HG02763 (cell line): ENCODE measurements around the gene ZNF732.
"Not testable (repeated sequence)": the region's sequence is repeated elsewhere in the genome, so short reads cannot be mapped to it uniquely, and the experiment has no call there.

Experiments
- ATAC-seq: cut with Tn5 transposase; IDR thresholded peaks from one replicate; pipeline ENCODE4 v1.9.1; 2021; ENCODE audit warnings: mild to moderate bottlenecking, moderate library complexity; ENCODE audit not compliant: unreplicated experiment

The ZNF732 gene

DNA sequence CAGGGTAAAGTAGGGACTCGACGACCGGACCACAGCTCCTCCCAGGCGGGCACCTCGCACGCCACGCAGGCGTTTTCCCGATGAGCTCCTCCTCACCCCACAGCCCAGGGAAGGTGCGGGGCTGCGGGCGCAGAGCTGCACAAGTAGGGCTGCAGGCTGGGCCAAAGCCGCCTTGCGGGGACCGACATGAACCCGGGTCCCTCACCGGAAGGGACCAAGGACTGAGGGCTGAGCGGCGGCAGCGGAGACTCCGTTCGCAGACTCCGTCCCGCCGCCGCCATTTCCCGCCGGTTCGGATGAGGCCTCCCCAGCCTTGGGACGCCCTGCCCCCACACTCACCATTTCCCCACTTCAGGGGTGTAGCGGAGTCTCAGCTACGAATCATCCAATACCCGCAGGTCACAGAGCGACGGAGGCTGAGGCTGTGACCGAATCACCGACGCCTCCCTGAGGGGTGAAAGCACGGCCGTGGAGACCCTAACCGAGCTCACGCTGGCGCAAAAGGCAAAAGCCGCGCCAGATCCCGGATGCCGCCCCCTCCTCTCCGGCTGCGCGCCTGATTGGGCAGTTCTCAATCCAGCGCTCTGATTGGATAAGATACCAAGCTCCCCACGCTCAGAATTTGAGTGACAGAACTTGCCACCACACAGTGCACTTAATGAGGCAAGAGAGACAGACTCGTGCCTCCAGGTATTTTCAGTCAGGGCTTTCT lies at the start of gene ZNF732:
Gene ZNF732 (minus strand): TSS at position 506 of the 712 bp plus-strand sequence. CDS start 164 bp downstream, at position 342.
- no peak for ATAC-seq

DNA sequence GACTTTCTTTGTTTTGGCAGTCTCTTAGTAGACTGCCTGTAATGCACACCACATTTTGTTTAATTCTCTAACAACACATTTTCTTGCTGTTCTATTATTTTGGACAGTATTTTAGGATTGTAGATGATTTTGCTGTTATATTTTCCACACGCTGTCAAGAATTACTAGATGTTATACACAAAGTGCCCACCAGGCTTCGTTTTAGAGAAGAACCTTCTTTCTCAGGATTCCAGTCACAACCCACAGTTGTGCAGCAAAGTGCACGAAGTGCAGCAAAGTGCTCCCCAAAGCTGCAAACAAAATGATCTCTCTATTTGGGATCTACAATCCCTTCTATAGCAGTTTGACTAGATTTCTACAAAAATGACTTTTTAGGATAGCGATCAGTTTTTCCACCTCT lies 34.7 kb upstream of the ZNF732 start:
- ATAC-seq, result no peak

DNA sequence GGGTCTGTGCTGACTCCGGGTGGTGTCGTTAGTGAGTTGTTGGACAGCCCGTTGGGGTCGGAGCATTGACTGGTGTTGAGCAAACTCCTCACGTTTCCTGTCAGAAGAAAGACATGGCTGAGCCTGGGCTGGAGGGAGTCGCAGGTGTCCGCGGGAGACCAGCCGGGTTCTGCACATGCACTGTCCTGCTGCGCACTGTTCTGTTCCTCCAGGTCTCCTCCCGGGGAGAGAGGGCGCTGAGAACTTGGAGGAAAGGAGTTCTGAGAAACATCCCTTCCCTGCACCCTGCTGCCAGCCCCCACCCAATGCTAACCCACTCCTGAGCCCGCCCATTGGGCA lies 33.5 kb upstream of the ZNF732 start:
- ATAC-seq, result no peak

DNA sequence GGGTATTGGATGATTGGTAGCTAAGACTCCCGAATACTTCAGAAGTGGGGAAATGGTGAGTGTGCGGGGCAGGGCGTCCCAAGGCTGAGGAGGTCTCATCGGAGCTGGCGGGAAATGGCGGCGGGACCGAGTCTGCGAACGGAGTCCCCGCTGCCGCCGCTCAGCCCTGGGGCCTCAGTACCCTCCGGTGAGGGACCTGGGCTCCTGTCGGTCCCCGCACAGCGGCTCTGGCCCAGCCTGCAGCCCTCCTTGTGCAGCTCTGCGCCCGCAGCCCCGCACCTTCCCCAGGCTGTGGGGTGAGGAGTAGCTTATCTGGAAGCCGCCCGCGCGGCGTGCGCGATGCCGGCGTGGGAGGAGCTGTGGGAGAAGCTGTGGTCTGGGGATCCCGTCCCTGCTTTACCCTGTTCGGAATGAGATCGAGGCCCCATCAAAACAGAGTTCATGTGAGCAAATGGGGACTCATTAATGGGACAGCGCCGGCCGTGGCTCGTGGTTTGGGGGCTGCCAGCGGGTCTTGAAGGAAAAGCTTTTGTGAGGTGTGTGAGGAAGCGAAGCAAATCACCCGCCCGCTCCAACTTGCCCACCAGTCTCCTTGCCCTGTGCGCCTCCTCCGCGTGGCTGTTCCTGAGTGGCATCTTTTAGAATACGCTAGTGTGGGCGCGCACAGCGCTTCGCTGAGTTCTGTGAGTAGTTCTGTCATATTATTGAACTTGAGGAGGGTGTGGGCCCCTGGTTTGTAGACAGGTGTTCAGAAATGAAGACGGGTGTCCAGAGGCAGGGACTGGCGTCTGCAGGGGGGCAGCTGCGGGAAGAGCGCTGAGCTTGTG lies 32.9 kb upstream of the ZNF732 start:
- peak; percentile 20 for ATAC-seq

DNA sequence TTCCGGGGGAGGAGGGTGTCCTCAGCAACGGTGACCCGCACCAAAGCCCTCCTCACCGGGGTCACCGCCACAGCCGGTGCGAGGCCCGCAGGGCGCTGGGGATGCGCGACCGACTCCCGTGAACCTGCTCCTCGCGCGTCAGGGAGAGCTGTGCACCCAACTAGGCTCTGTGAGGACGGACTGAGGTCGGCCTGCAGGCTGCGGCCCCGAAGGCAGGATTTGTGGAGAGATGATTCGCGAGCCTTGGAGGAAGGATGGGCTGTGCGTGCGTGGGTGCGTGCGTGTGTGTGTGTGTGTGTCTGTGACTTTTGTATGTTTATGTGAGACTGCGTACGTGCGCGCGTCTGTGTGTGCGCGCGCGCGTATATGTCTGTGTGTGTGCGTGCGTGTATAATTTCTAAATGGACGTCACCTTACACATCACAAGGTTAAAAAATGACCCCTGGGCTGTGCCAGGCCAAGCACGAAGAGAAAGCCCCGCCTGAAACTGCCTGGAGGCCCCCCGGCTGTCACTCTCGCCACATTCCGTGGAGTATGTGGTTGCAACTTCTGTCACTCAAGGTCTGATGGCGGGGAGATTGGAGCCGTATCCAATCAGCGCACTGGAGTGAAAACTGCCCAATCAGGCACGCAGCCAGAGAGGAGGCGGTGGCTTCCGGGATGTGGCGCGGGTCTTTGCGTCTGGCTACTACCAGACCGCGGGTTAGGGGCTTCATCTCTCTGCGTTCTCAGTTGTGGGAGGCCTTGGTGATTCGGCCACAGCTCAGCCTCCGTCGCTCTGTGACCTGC lies 32.1 kb upstream of the ZNF732 start, which contains the start of gene ZNF141:
Gene ZNF141 (plus strand): TSS at position 672 of the 789 bp plus-strand sequence. CDS start 170 bp downstream, outside the sequence.
- ATAC-seq, result peak; percentile 94

DNA sequence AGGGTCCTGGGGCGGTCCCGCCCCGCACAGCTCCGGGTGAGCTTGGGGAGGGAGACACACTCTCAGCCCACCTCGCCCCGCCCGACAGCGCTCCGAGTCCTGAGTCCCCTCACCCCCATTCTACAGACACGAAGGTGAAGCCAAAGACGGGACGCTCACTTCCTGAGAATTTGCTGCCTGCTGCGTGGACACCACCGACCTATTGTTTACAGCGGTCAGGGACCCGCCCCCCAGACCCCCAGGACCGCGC lies 31.5 kb upstream of the ZNF732 start:
- peak; percentile 0 for ATAC-seq

DNA sequence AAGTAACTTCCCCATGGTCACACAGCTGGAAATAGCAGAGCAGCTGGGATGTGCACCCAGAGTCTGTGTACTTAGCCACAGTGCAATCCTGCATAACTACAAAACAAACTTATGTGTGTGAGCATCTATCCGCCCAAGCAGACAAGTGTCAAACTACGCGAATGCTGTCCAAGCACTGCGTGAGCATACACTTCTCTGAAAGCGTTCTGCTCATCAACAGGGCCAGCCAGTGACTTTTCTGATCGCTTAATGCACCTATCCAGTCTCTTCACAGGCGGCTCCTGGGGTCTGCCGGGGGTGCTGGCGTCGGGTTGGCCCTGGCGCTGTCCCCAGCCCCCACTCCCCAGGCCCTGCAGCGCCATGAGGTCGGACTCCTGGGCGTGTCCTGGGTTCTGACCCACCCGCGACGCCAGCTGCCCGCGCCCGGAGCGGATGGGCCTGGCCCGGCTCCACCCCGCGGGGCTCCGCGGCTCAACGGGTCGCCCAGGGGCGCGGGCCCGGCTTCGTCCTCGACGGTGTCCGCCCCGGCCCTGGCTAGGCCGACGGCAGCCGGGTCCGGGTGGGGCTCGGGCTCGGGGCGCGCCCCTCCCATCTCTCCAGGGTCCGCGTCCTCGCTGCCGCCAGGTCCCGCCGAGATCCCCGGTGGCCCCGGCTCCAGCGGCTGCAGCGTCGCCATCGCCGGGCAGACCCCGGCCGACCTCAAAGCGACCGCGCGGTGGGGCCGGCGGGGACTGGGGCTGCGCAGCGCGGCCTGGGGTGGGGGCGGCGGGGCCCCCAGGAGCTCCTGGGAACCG lies 31.0 kb upstream of the ZNF732 start:
- no peak for ATAC-seq

DNA sequence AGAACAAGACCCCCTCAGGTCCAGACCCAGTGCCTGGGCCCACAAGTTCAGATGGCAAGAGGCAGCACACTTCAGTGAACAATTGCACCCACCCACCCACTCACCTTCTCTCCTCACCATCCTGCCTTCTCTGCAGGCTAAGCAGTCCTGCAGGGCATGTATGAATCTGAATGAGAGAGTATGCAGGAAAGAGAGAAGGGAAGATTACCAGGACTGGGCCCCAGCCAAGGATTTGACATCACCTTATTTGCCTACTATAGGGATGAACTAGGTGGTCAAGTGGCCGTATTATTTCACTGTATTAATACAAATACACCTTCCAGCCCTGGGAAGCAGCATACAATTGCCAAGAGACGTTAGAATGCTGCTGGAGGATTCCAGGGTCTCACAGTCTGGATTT lies 30.2 kb upstream of the ZNF732 start:
- ATAC-seq, result no peak

DNA sequence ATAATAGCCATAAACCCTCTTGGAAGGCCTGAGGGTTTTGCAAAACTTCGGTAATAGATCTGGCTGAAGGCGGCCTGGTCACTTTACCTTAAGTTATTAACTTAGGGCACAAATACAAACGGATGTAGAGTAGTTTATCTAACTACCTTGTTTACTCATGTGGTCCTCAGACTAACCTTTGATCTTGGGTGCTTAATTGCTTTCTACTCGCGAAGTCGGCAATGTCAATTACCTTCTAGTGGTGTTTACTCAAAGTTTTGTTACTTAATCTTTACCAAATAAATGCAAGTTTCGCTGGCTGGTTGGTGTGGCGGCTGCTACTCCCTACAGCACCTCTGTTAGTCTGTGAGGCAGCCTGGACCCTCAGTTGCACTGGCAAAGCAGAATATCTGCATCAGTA lies 23.5 kb upstream of the ZNF732 start:
- no peak for ATAC-seq

DNA sequence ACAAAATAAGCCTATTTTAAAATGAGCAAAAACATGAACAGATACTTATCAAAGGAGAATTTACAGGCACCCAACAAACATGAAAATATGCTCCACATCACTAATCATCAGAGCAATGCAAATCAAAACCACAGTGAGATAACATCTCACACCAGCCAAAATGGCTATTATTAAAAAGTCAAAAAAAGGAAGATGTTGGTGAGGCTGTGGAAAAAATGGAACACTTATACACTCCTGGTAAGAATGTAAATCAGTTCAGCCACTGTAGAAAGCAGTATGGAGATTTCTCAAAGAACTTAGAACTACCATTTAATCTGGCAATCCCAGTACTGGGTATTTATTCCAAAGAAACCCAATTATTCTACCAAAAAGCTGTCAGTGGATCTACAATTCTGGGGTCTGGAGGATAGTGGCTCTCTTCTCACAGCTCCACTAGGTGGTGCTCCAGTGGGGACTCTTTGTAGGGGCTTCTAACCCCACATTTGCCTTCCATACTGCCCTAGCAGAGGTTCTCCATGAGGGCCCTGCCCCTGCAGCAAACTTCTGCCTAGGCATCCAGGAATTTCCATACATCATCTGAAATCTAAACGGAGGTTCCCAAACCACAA lies 9.1 kb upstream of the ZNF732 start:
- ATAC-seq, result no peak

DNA sequence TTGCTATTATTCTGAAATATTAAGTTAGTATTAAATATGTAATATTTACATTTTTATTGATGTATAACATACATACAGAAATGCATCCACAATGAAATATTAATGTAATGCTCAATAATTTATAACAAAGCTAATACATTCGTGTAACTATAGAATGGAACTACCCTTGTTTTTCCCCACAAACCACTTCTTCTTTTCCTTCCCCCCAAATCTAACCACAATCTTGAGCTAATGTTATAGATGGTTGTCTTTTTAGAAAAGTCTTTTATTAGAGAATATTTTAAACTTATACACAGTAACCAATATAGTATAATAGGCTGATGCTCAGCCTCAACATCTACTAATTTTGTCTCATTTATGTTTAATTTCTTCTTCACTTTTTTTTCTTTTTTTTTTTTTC lies 4.5 kb upstream of the ZNF732 start:
- ATAC-seq, result no peak

DNA sequence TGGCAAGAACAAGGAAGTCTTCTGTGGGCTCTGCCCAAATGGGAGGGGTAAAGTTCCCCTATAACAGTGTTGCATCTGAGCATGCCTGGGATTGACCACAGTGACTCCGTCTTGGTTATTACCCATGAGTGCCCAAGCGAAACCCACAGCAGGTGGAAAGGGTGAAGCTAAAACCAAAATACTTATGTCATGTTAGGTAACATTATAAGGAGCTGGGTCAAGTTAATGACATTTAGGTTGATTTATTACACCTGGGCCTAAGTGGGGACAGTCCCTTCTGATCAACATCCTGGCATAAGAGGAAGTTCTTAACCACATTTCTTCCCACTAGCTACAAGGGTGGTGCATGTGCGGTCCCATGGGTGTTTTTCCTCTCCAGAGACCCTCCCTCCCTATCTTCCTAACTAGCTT lies 1.3 kb upstream of the ZNF732 start:
- no peak for ATAC-seq

DNA sequence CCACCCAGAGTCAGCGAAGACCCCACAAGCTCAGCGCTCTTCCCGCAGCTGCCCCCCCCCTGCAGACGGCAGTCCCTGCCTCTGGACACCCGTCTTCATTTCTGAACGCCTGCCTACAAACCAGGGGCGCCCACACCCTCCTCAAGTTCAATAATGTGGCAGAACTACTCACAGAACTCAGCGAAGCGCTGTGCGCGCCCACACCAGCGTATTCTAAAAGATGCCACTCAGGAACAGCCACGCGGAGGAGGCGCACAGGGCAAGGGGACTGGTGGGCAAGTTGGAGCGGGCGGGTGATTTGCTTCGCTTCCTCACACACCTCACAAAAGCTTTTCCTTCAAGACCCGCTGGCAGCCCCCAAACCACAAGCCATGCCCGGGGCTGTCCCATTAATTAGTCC lies 758 bp downstream of the ZNF732 start:
- ATAC-seq, result not testable (repeated sequence)

DNA sequence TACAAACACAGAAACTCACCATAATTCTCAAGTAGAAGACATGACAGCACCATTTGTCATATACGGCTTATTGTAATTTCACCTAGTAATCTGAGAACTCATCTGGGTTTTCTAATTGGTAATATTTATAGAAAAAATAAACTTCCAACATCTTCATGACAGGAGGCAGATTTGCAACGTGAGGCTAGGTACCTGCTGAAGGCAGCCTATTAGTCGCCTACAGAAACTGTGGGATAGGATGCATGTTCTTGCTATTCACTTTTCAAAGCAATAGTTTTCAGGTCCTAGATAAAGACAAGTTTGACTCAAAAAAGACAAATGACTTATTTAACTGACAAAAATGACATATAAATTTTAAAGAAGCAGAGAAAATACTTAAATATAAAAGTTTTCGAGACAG lies 2.9 kb downstream of the ZNF732 start:
- ATAC-seq, result no peak

DNA sequence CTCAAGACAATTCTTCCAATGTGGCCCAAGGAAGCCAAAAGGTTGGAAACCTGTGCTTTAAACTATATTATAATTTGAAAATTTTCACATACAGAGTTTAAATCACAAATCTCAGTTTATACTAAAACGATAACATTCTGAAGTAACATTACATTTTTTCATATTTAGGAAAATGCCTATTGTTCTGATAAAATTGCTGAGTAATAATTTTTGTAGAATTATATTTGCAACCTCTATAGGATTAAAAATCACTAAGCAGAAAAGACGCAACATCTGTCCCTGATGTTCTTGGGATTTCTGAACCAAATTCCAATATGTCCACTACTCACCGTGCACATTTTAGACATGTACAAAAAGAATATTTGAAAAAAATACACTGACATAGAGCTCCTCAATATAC lies 10.5 kb downstream of the ZNF732 start:
- ATAC-seq, result no peak

DNA sequence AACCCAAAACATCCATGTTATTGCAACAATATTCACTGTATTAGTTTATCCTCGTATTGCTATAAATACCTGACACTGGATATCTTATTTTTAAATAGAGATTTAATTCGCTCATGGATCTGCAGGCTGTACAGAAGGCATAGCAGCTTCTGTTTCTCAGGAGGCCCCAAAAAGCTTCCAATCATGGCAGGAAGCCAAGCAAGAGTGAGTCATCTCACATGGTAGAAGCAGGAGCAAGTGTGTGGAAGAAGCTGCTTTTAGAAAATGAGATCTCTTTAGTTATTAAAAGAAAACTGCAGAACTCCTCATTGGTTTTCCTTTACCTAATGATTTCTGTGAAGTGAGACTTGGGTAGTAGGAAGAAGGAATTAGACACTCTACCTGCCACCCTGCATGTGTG lies 16.4 kb downstream of the ZNF732 start:
- ATAC-seq, result no peak

DNA sequence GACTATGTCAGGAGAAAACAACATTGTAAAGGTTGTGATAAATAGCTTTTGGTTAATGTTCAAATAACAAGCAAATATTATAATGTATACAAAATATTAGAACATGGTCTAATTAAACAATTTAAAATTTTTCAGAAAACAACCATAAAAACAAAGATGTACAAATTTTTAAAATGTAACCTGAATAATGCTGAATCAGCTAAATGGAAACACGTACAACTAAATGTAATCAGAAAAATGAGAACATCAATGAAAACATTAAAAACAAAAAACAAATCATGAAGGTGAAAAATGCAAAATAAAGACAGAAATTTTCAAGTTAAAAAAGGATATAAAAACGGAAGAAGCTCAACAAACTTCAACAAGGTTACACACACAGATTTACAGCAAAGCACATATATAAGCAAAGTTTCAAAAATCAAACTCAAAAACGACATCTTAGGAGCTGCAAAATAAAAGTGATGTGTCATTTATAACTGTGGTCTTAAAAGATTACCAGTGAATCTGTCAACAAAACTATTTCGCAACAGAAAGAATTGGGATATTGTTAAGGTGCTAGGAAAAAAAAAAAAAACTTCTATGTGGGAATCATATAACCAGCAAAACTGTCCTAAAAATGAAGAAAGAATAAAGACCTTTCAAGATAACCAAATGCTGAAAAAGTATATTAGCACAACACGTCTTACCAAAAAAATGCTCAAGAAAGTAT lies 31.8 kb downstream of the ZNF732 start:
- no peak for ATAC-seq

DNA sequence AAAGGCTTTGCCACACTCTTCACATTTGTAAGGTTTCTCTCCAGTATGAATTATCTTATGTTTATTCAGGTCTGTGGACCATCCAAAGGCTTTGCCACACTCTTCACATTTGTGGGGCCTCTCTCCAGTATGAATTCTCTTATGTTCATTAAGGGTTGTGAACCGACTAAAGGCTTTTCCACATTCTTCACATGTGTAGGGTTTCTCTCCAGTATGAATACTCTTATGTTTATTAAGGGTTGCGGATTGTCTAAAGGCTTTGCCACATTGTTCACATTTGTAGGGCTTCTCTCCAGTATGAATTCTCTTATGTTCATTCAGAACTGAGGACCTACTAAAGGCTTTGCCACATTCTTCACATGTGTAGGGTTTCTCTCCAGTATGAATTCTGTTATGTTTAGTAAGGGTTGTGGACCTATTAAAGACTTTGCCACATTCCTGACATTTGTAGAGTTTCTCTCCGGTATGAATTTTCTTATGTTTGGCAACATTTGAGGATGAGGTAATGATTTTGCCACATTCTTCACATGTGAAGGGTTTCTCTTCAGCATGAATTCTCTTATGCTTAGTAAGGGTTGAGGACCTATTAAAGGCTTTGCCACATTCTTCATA lies 33.7 kb downstream of the ZNF732 start:
- ATAC-seq, result no peak

DNA sequence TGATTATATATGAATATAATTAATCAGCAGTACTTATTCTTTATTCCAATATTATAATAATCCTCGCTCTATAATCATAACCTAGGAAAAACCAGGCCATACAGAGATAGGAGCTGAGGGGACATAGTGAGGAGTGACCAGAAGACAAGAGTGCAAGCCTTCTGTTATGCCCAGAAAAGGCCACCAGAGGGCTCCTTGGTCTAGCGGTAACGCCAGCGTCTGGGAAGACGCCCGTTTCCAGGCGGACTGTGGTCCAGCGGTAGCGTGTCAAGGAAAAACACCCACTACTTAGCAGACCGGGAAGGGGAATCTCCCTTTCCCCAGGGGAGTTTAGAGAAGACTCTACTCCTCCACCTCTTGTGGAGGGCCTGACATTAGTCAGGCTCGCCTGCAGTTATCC lies 46.0 kb downstream of the ZNF732 start:
- not testable (repeated sequence) for ATAC-seq

DNA sequence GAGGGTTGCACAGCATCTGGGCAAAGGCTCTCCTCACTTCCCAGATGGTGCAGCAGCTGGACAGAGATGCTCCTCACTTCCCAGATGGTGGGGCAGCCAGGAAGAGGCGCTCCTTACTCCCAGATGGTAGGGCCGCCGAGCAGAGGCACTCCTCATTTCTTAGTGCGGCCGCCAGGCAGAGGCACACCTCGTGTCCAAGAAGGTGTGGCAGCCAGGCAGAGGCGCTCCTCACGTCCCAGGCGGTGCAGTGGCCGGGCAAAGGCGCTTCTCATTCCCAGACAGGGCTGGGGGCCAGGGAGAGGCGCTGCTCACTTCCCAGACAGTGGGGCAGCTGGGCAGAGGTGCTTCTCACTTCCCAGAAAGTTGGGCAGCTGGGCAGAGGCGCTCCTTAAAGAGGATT lies 48.8 kb downstream of the ZNF732 start:
- no peak for ATAC-seq
